Measurements from ENCODE around the gene NDUFS1. TPM values are rescaled to one million over a fixed set of nuclear protein-coding genes. Genes with fewer than 3 reads are reported as not detected.
"Not testable (repeated sequence)": the region's sequence is repeated elsewhere in the genome, so short reads cannot be mapped to it uniquely, and the experiment has no call there.

The NDUFS1 gene
- total and polyA plus RNA-seq, 3 donors from 2014 or later = 73.1 to 86.8 (median 75.8) TPM

GRCh38 chr2:206083602-206084438 is 75.4 kb downstream of the NDUFS1 start:
- peak overlapping the region; percentile 97 to 99 for H3K27ac ChIP-seq
- no peaks in the 10 kb centered on the region for H3K27me3 ChIP-seq
- no peaks in the 10 kb centered on the region for H3K36me3 ChIP-seq (ENCODE audit: low read depth, missing control alignments)
- peak overlapping the region; percentile 81 for H3K4me3 ChIP-seq
- peak; percentile 25 for DNase-seq
- WGBS, 2 donors = 4 to 8% methylated on average over 14 of the region's 14 CpGs
- intact Hi-C loops (cut with DNase I; ENCODE audit: low total_unique reads) = no loop called here
- H3K9me3 ChIP-seq = no peaks in the 10 kb centered on the region
- H3K4me1 ChIP-seq = peaks cover 20% of the 10 kb centered on the region
- TF ChIP-seq POLR2A (IDR thresholded peaks at IDR 0.05) (no peak), CTCF (IDR thresholded peaks at IDR 0.05) (no peak)

GRCh38 chr2:206082298-206082843 is 76.9 kb downstream of the NDUFS1 start:
- H3K36me3 ChIP-seq (ENCODE audit: low read depth, missing control alignments) = no peaks in the 10 kb centered on the region
- intact Hi-C loops (cut with DNase I; ENCODE audit: low total_unique reads) = no loop called here
- H3K27ac ChIP-seq = no peak overlapping the region
- peaks cover 15% of the 10 kb centered on the region for H3K4me1 ChIP-seq
- H3K27me3 ChIP-seq = no peaks in the 10 kb centered on the region
- TF ChIP-seq CTCF (IDR thresholded peaks at IDR 0.05) = no peak
- no peak for TF ChIP-seq POLR2A (IDR thresholded peaks at IDR 0.05)
- DNase-seq = no peak
- H3K9me3 ChIP-seq = no peaks in the 10 kb centered on the region
- 80 to 89% methylated on average over 4 of the region's 4 CpGs for WGBS, 2 donors
- H3K4me3 ChIP-seq = no peak overlapping the region

GRCh38 chr2:206080927-206081326 is 78.3 kb downstream of the NDUFS1 start:
- 75 to 76% methylated on average over 4 of the region's 4 CpGs for WGBS, 2 donors

GRCh38 chr2:206079699-206080465 is 79.4 kb downstream of the NDUFS1 start:
- intact Hi-C loops (cut with DNase I; ENCODE audit: low total_unique reads) = no loop called here

More at GRCh38 chr2:206080927-206081326, 78.3 kb downstream of the NDUFS1 start:
- Histone ChIP-seq H3K4me3 (no peak overlapping the region), H3K27me3 (no peaks in the 10 kb centered on the region), H3K27ac (no peak overlapping the region), H3K9me3 (no peaks in the 10 kb centered on the region), H3K36me3 (ENCODE audit: low read depth, missing control alignments) (no peaks in the 10 kb centered on the region), H3K4me1 (peaks cover 9% of the 10 kb centered on the region)
- intact Hi-C loops (cut with DNase I; ENCODE audit: low total_unique reads) = no loop called here
- TF ChIP-seq POLR2A (IDR thresholded peaks at IDR 0.05) (no peak), CTCF (IDR thresholded peaks at IDR 0.05) (no peak)
- DNase-seq = no peak

GRCh38 chr2:206077879-206078278 is 81.4 kb downstream of the NDUFS1 start:
- not testable (repeated sequence) for H3K4me3 ChIP-seq, H3K4me1 ChIP-seq

More at GRCh38 chr2:206079699-206080465, 79.4 kb downstream of the NDUFS1 start:
- Histone ChIP-seq H3K27ac (no peak overlapping the region), H3K9me3 (no peaks in the 10 kb centered on the region), H3K4me1 (peaks cover 9% of the 10 kb centered on the region), H3K27me3 (no peaks in the 10 kb centered on the region), H3K36me3 (ENCODE audit: low read depth, missing control alignments) (no peaks in the 10 kb centered on the region), H3K4me3 (no peak overlapping the region)
- 66 to 77% methylated on average over 9 of the region's 9 CpGs for WGBS, 2 donors
- TF ChIP-seq POLR2A (IDR thresholded peaks at IDR 0.05) (no peak), CTCF (IDR thresholded peaks at IDR 0.05) (no peak)
- no peak for DNase-seq

More at GRCh38 chr2:206077879-206078278, 81.4 kb downstream of the NDUFS1 start:
- H3K27me3 ChIP-seq; H3K9me3 ChIP-seq; H3K36me3 ChIP-seq (ENCODE audit: low read depth, missing control alignments); intact Hi-C loops (cut with DNase I; ENCODE audit: low total_unique reads); DNase-seq: not testable (repeated sequence)
- WGBS, 2 donors = 81 to 82% methylated on average over 5 of the region's 5 CpGs
- peak overlapping the region in 1 of 2 donors; percentile 9 for H3K27ac ChIP-seq

Measured in testis (tissue), 3 donors.